Pons (tissue), 1 donor: ENCODE results near the gene LEMD2.

Source experiments
- DNase-seq: peaks from one replicate; pipeline ENCODE4 v3.0.0-alpha.2; 2016; ENCODE audit warnings: low spot score

Gene LEMD2

DNA sequence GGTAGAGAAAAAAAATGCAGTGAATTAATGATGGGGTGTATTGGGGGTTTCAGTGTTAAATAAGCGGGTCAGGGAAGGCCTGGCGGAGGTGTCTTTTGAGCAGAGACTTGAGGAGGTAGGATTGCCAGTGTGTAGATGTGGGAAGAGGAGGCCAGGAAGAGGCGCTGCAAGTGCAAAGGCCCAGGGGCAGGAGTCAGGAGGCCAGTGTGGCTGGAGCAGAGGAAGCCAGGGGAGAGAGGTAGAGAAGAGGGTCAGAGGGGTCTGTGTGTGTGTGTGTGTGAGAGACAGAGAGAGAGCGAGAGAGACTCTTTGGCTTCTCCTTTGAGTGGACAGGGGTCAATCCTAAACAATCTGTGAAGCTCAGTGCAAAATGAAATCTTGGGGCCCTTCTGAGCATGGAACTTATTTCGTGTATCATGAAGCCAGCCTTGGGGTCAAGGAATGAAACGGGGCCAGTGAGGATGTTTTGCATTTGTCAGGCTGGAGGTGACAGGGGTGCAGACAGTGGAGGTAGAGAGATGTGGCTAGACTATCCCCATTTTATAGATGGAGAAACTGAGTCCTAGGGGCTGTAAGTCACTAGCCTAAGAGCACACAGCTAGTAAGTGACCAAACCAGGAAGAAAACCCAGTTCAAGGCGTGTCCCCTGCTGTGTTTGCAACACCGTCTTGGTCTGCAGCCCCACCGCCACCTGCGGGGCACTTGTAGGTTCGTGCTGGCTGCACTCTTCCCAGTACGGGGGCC lies 32.5 kb downstream of the LEMD2 start:
- DNase-seq = no peak

- no peak for DNase-seq
These were observed 33.7 kb downstream of the LEMD2 start for GRCh38 chr6:33755070-33755869.

DNA sequence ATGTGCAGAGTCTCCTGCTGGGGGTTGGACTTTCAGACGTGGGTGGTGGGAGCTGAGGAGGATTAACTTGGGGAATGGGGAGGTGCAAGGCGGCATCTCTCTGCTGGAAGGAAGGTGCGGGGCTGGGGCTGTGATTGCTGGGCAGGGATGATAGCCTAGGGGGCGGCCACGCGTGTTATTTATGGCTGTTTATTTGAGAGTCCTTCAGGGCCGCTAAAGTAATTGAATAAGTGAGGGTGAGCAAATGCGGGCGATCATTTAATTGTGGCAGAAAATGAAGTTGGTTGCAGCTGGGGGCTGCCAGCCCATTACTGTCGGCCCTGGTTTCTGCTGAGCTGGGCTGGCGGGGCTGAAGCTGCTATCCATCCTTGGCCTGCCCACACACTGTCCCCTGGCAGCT lies 34.7 kb downstream of the LEMD2 start:
- no peak for DNase-seq

GRCh38 chr6:33752646-33753015 lies 36.3 kb downstream of the LEMD2 start:
- DNase-seq = no peak

DNA sequence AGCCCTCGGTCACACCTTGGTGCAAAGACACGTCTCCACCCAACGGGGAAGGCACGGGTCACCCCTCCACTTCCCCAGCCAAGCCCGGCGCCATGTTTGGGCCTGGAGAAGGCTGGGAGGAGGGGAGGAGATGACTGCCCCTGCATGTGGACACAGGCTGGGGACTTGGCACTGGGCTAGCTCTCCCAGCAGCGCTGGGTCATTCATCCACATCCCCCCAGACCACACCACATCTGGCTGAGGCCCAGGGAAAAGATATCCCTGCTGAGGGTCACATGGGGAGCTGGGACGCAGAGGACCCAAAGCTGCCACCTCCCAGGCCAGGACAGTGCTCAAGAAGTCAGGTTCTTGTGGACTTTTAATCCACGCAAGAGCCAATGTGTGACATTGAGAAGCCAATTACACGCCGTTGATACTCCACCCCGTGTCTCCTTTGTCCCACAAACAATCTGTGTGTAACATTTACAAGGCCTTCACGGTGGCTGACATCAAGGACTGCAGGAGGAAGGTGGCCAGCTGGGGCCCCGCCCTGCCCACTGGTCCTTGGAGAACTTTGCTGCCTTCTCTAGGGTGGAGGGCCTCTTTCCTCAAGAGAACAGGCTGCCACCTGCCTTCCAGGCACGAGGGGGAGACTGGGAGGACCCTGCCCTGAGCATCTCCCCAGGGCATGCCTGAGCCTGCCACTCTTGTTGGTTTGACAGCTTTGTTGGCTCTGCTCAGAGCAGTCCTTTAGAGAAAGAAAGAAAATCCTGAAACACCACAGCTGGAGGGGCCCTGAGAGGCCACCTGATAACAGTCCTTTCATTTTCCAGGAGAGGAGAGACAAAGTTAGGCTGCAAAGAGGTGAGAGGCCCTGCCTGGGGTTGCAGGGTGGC lies 36.9 kb downstream of the LEMD2 start:
- DNase-seq = no peak

- DNase-seq = no peak
These were observed 38.5 kb downstream of the LEMD2 start for GRCh38 chr6:33750244-33750991.

DNA sequence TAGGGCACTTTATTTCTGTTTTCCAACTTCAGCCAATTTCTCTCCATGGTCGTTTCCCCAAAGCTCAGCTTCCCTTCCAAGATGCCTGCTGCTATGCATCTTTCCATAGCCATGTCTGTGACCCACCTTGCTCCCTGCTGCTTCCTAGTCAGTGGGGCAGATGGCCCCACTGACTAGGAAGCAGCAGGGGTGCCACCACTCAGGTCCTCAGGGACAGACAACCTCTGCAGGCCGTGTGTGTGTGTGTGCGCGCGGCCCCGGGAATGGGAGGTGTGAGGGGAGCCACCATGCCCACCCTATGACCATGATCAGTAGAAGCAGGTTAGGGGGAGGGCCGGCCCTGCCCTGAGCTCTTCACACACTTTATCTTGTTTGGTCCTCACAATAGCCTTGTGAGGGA lies 39.5 kb downstream of the LEMD2 start:
- DNase-seq = no peak

- DNase-seq = no peak
These were observed 40.1 kb downstream of the LEMD2 start for GRCh38 chr6:33748841-33749240.

GRCh38 chr6:33747823-33748222 lies 41.1 kb downstream of the LEMD2 start:
- no peak for DNase-seq

GRCh38 chr6:33746651-33747100 lies 42.3 kb downstream of the LEMD2 start, which contains the start of gene IP6K3:
Gene IP6K3 (minus strand): TSS chr6:33746905. CDS start chr6:33735476, 11,429 bp downstream.
- peak; percentile 94 for DNase-seq

GRCh38 chr6:33746036-33746600 lies 42.8 kb downstream of the LEMD2 start:
- DNase-seq = peak; percentile 68

DNA sequence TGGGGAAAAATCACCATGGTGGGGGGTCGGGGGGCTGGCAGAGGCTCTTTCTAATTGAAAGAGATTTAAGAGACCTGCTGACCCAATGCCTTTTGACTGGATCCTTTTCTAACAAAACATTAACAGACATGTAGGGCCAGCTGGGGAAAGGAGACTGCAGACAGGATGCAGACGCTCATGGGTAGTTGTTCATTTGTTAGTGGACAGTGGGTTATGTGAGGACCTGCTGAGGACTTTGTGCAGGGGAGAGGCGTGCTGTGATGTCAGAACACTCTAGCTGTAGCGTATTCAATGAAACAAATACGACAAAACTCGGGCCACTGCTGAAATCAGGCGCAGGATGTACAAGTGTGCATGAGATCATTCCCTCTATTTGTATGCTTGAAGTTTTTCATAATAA lies 43.4 kb downstream of the LEMD2 start:
- peak; percentile 31 for DNase-seq

GRCh38 chr6:33744895-33745546 lies 43.9 kb downstream of the LEMD2 start:
- no peak for DNase-seq

- DNase-seq = peak; percentile 81
These were observed 44.7 kb downstream of the LEMD2 start for GRCh38 chr6:33744001-33744848.

DNA sequence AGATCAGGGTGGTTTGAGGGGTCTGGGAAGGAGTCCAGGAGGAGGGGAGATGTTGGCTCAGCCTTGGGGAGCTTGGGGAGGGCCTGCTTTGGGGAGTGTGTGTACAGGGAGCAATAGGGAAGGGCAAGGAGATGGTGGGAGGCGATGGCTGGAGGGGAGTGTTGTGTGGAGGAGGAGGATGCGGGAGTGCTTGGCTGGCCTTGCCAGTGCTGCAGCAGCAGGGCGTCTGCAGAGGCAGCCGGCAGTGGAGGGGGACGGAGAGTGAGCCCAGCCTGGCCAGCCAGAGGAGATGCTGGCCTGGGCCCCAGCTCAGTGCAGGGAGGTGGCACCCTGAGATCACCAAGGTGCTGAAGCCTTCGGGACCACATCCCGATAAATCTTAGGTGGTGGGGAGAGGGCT lies 46.1 kb downstream of the LEMD2 start:
- no peak for DNase-seq

DNA sequence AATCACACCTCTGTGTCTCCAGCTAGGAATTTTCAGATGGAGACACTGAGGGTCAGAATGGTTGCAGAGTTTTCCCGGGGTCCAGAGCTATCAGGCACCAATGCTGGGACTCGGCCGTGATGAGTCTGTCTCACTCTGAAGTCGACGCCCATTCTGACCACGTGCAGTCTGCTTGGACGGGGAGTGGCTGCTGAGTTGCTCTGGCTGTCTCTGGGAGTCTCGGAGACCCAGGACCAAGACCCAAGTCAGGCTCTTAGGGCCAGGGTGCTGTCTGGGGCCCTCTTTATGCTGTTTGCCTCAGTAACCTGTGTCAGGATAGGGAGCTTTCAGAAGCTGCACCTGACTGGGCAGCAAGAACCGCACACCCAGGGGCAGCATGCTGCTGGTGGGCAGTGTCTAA lies 46.8 kb downstream of the LEMD2 start:
- no peak for DNase-seq

DNA sequence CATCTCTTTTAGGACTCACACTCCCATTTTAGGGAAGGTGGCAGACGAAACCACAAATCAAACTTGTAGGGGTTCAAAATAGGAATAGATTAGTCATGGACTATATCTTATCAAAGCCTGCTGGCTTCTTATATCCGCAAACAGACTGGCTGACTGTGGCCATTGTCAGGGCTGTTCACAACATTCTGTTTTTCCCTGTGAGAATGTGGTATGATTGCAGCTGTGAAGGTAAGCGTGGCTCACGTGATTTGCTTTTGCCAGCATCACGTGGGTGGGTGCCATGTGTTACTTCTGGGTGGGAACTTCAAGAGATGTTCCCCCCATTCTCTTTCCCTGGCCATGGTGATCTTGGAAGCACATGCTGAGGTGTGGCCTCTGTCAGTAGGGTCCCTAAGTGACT lies 48.1 kb downstream of the LEMD2 start:
- DNase-seq = no peak

DNA sequence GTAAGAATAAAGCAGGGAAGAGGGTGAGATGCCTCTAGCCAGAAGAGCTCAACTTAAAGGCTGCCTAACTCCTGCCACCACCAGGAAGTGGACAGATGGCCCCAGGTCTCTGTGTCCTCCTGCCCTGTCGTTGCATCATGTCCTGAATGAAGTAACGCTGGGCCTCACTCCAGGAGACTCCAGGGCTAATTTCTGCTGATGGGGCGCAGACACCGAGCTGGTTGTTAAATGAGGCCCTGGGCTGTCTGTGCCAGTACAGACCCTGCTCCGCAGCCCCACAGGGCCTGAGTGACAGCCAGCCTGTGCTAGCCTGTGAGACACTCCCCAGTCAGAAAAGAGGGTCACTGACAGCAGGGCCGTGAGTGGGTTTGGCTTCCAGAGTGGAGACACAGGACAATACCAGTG lies 48.7 kb downstream of the LEMD2 start:
- DNase-seq = no peak

GRCh38 chr6:33739571-33739970 lies 49.4 kb downstream of the LEMD2 start:
- DNase-seq = no peak

DNA sequence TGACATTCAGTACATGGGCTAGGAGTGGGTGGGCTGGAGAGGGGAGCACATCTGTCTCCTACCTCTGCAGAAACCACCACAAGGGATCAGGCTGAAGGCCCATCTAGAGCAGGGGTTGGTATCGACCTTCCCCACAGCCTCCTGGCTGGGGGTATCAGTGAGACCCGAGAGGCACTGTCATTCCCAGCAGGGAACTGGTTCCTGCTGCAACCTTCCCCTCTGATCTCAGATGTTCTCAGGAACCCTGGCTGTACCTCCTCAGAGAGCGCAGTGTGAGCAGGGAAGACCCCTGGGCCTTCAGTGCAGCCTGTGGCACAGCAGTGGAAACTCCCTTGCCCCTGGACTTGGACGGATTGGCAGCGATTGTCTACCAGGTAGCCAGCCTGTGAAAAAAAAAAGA lies 50.1 kb downstream of the LEMD2 start:
- DNase-seq = no peak
